ENCODE results near the gene CNTN4.
"Not testable (repeated sequence)": the region's sequence is repeated elsewhere in the genome, so short reads cannot be mapped to it uniquely, and the experiment has no call there.

CNTN4 gene

DNA sequence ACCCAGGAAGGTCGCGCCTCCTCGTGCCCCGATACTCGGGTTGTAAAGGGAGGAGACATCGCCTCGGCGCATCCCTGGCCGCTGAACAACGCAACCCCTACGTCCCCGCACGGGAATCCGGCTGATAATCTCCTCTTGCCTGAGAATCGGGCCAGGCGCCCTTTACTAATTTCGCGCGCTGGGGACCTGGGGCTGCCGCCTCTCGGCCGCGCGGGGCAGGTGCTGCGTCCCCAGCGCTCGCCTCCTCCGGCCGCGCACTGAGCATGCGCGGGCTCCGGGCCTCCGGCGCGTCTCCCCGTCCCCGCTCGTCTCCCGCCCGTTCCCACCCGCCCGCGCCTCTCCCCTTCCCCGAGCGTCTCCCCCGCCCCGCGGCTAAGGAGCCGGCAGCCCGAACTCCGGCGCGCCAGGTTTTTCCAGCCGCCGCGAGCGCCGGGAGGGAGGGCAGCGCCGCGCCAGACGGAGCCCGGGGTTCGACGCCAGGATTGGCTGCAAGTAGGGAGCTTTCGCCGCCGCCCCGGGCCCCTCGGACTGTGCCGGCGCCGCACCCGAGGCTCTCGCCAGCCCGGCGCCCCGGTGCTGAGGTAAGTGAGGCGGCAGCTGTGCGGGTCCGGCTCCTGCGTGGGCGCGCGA is at the start of gene CNTN4:
Gene CNTN4 (plus strand): TSS at position 469 of the 630 bp plus-strand sequence.
- no peak for DNase-seq (ENCODE audit: low read depth in 3 of 3, low spot score in 1 of 3)

DNA sequence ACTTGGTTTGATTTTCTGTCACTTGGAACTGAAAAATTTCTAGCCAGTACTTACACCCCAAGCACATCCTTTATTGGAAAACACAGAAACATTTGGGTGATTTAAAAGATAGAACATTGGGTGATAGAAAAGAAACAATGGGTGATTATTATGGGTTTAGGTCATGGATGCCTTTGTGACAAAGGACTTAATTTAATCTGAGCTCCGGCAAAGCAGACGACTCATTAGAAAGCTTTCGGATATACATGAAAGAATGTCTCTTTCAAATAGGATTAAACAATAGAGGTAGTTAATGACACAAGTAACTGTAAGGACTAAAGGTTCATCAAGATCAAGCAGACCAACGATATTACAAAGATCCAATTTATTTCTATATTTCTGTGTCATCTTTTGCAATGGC is 37.3 kb upstream of the CNTN4 start:
- DNase-seq (ENCODE audit: low read depth in 3 of 3, low spot score in 1 of 3): no peak

DNA sequence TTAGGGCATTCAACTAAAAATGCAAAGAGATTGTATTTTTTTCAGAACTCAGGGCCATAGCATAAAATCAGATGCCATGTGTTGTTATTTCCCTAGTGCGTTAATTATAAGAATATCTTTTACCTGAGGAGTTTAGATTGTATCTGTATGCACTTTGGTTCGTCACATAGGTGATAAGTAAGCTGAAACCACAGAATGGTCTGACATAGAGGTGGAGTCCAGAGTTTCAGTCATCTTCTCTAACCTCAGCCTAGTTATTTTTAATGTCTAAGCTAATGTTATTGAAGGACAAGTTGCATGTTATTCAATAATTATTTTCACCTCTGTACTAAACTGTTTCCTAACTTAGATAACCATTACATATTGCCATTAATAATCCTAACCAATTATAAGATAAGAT is 27.1 kb upstream of the CNTN4 start:
- no peak for DNase-seq (ENCODE audit: low read depth in 3 of 3, low spot score in 1 of 3)

DNA sequence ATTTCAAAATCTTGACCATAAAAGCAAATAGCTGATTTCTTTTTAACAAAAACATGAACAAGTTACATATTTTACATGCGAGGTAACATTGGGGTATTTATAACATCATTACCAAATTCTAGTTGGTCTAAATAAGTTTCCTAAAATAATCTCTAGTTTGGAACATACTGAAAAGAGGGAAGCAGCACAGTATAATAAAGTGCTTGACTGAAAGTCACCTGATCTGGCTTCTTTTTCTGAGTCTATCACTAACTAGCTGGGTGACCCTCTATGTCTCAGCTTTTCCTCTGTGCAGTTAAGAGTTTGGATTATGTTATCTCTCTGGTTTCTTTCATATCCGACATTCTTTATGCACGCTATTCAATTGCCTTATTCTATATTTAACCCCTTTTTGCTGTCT is 19.8 kb upstream of the CNTN4 start:
- no peak for DNase-seq (ENCODE audit: low read depth in 3 of 3, low spot score in 1 of 3)

- DNase-seq (ENCODE audit: low read depth in 3 of 3, low spot score in 1 of 3): no peak
Observed at GRCh38 chr3:2082871-2083480, 15.7 kb upstream of the CNTN4 start.

DNA sequence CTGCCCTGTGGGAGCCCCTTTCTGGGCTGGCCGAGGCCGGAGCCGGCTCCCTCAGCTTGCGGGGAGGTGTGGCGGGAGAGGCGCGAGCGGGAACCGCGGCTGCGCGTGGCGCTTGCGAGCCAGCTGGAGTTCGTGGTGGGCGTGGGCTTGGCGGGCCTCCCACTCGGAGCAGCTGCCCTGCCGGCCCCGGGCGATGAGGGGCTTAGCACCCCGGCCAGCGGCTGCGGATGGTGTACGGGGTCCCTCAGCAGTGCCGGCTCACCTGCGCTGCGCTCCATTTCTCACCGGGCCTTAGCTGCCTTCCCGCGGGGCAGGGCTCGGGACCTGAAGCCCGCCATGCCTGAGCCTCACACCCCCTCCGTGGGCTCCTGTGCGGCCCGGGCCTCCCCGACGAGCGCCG is 15.1 kb upstream of the CNTN4 start:
- DNase-seq (ENCODE audit: low read depth in 3 of 3, low spot score in 1 of 3): not testable (repeated sequence)

DNA sequence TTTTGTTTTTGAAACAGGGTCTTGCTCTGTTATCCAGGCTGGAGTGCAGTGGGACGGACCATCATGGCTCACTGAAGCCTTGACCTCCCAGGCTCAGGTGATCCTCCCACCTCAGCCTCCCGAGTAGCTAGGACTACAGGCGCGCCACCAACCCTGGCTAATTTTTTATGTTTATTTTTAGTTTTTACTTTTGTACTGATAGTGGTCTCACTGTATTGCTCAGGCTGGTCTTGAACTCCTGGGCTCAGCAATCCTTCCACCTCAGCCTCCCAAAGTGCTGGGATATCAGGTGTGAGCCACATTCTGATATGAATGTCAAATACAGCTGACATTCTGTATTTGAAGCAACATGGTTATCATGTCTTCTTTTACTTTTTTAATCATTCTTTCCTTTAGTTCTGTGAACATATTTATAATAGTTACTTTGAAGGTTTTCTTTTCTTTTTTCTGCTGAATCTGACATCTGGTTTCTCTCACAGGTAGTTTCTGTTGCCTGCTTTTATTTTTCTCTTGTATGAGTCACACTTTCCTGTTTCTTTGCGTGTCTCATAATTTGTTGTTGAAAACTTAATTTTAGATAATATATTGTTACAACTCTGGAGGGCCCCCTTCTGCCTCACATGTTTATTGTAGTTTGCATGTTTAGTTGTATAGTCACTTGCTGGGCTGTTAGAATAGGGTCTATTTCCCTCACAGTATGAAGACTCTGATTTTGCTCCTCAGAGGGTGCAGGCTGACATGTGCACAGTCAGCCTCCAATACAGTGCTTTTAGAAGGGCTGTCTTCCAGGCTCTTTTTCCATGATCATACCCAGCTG is 8.4 kb upstream of the CNTN4 start:
- no peak for DNase-seq (ENCODE audit: low read depth in 3 of 3, low spot score in 1 of 3)

DNA sequence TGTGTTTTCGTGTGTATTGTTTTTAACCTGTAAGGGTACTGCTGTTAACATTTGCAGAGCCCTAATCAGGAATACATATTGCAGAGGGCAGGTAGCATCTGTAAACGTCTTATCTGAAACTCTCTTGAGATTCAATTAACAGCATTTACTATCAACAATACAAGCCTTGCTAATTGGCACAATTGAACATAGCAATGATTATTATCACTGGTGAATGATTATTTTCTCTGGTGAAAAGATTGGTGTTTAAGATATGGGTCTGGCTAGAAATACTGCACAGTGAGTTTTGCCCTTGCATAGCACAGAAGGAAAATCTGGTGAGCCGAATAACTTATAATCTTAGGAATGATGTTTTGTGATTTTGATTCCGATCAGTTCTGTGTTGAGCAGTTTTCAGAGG is 5.9 kb upstream of the CNTN4 start:
- DNase-seq (ENCODE audit: low read depth in 3 of 3, low spot score in 1 of 3): no peak

DNA sequence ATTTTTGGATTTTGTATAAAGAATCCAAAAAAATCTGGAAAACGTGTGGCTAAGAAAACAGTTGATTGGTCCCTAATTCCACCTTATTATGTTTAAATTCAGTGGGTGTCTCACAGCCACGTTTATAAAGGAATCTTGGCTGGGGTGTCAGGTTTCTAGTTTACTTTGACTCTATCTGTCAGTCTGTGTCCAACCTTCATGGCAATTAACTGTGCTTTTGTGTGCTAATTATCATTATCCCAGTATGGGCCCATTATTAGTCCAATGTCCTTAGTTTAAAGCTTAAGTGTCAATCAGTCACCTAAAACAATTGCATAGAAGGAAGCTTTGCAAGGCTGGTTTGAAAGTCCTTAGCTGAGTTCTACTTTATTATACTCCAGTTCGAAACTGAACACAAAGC is 3.7 kb upstream of the CNTN4 start:
- DNase-seq (ENCODE audit: low read depth in 3 of 3, low spot score in 1 of 3): no peak

DNA sequence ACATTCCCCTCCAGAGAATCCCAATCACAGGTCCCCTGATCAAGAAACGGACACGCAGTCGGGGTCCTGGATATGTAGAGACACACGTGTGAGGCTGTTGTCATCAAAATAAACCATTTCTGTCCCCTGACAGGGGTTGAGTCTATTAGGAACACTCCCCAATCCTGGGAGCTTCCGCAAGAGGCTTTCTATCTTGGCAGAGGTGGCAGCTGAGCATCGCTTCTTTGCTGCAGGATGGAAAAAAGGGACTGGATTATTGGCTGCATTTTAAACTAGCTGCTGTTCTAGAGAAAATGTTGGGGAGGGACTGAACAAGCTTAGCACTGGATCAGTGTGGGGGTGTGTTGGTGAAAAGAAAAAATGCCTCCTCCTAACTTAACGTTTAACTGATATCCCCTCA is 2.5 kb upstream of the CNTN4 start:
- DNase-seq (ENCODE audit: low read depth in 3 of 3, low spot score in 1 of 3): no peak

GRCh38 chr3:2097641-2098191 is 950 bp upstream of the CNTN4 start:
- no peak for DNase-seq (ENCODE audit: low read depth in 3 of 3, low spot score in 1 of 3)

DNA sequence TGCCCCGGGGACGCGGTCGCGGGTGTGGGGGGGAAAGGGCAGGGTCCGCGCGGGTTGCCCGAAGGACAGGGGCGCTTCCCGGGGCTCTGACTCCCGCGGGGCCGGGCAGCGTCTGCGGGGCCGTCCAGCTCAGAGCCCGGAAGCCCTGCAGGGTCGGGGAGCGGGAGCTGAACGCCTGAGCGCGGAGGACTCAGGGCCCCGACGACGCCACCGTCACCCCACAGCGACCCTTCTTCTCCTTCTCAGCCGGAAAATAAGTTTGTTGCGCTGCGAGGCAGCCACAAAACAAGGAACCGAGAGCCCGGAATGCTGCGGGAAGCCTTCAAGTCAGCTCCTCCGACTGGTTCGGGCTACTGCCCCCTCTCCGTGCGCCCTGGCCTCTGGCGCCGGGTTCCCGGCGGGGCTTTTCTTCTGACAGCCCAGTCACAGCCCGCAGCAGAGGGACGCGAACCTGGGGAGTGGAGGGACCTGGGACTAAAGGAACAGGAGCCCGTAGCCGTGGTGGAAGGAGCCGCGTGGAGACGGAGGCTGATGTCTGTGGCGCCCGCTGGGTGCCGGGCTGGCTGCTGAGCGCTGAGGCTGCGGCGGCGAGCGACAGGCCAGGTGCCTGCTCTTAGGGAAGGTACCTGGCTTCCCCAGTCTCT is 484 bp downstream of the CNTN4 start:
- DNase-seq (ENCODE audit: low read depth in 3 of 3, low spot score in 1 of 3): no peak

- DNase-seq (ENCODE audit: low read depth in 3 of 3, low spot score in 1 of 3): no peak
Observed at GRCh38 chr3:2099779-2100191, 1.1 kb downstream of the CNTN4 start.

DNA sequence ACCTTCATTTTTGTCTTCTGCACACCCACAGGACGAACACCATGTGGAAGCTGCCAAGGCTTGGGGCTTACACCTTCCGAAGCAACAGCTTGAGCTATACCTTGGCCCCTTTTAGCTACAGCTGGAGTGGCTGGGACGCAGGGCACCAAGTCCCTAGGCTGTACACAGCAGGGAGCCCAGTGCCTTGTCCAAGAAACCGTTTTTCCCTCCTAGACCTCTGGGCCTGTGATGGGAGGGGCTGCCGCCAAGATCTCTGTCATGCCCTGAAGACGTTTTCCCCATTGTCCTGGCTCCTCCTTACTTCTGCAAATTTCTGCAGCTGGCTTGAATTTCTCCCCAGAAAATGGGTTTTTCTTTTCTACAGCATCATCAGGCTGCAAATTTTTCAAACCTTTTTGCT is 7.8 kb downstream of the CNTN4 start:
- DNase-seq (ENCODE audit: low read depth in 3 of 3, low spot score in 1 of 3): no peak

DNA sequence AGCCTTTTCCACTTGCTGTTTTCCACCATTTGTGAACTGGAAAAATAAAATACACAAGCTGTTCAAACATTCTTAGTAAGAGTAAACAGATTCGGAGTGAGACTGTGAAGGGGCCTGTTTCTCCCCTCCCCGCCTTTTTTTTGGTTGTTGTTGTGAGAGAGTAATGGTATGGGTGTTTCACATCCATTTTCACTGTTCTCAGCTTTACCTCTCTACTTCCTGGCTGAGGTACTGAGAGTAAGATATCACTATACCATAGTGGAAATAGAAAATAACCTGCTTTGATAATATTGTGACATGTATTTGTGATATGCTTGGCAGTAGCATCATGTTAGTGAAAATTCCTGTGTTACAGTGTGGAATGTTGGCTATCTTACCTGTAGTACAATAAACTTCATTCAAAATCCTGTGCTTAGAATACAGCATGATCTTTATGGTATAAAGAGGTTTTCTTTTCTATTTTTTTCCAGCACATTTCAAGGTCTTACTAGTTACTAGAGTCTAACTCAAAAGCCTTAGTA is 12.0 kb downstream of the CNTN4 start:
- DNase-seq (ENCODE audit: low read depth in 3 of 3, low spot score in 1 of 3): no peak

DNA sequence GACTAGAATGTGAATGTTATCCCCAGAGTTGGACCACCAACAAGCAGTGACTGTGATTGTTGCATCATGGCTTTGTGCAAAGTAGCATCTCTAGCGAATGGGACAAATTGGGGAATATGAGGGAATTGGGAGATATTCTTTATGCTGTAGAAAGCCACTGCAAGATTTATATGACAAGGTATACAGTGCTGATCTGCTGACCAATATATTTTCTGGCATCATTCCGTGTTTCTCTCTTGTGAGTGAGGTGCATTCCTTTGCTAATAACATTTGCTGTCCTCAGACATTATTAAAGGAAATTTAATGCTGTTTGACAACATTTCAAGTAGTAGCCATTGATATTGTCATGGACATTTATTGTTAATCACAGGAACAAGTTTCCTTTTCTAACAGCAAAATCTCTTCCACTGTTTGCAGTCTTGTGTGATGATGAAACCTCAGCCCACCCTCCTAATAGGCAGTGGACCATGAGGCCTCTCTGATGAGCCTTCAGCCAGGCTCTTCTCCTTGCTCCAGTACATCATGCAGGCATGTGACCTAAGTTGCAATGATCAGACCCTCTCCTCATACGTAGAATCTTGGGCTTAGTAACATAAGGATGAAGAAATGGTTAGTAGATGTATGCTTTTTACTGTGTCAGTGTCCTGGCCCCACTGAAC is 16.1 kb downstream of the CNTN4 start:
- DNase-seq (ENCODE audit: low read depth in 3 of 3, low spot score in 1 of 3): no peak

GRCh38 chr3:2130726-2131125 is 32.1 kb downstream of the CNTN4 start:
- no peak for DNase-seq (ENCODE audit: low read depth in 3 of 3, low spot score in 1 of 3)

GRCh38 chr3:2133146-2133545 is 34.5 kb downstream of the CNTN4 start:
- DNase-seq (ENCODE audit: low read depth in 3 of 3, low spot score in 1 of 3): no peak

DNA sequence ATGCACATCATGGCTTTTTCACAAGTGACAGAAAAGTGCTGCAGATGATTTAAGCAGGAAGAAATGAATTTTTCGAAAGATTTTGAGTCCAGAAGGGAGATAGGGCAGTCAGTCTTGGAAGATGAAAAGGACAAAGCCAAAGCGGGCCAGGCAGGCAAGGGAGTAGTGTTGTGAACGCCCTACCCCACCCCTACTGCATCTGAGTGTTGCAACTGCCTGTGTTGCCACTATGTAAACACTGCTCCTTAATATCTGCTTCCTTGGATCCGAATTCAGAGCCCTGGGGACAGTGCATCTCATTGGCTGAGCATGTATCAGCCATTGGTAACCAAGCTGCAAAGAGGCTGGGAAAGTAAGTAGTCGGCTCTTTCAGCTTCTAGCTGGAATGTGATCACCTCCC is 39.0 kb downstream of the CNTN4 start:
- DNase-seq (ENCODE audit: low read depth in 3 of 3, low spot score in 1 of 3): no peak

DNA sequence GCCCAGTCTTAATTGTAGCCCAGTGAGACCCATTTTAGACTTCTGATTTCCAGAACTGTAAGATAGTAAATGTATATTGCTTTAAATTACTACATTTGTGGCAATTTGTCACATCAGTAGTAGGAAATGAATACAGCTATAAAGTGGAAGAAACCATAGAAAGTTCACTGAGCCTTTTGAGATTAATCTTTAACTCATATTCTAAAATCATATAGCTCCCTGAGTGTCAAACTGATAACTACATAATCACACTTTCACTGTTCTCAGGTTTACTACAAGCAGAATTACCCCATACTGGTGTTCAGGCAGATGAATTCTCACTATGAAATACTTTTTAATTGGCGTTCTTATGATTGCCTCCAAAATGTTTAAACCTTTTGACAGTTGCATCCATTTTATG is 42.8 kb downstream of the CNTN4 start:
- no peak for DNase-seq (ENCODE audit: low read depth in 3 of 3, low spot score in 1 of 3)

Measured in stimulated activated CD4-positive, alpha-beta T cell treated with anti-CD3 and anti-CD28 coated beads, TNF-alpha, amount 100 ng/mL, for 1 hour (primary cell).